Measurements from ENCODE around the gene GPRC5D. TPM values are rescaled to one million over a fixed set of nuclear protein-coding genes. Genes with fewer than 3 reads are reported as not detected.
A peak's percentile ranks its signal among the peaks of the same experiment; 100 is the strongest.

GPRC5D gene
- total RNA-seq, 1 donor from 2014 or later: not detected

GRCh38 chr12:12900786-12901157, 51.2 kb downstream of the GPRC5D start:
- H3K4me3 Mint-ChIP-seq: no peak overlapping the region
- H3K4me1 Mint-ChIP-seq (ENCODE audit: unreplicated experiment): no peaks in the 10 kb centered on the region
- DNase-seq (ENCODE audit: extremely low spot score, unreplicated experiment): no peak
- peaks cover 39% of the 10 kb centered on the region for H3K36me3 Mint-ChIP-seq
- peaks cover 20% of the 10 kb centered on the region for H3K27me3 Mint-ChIP-seq
- H3K9me3 Mint-ChIP-seq: no peaks in the 10 kb centered on the region
- H3K27ac Mint-ChIP-seq: peak overlapping the region; percentile 74
- TF ChIP-seq CTCF (conservative IDR thresholded peaks at IDR 0.05): no peak

- Mint-ChIP-seq H3K27ac (peak overlapping the region; percentile 61), H3K4me1 (ENCODE audit: unreplicated experiment) (no peaks in the 10 kb centered on the region)
- TF ChIP-seq CTCF (conservative IDR thresholded peaks at IDR 0.05): no peak
Measured at GRCh38 chr12:12899530-12900380, 52.2 kb downstream of the GPRC5D start.

DNA sequence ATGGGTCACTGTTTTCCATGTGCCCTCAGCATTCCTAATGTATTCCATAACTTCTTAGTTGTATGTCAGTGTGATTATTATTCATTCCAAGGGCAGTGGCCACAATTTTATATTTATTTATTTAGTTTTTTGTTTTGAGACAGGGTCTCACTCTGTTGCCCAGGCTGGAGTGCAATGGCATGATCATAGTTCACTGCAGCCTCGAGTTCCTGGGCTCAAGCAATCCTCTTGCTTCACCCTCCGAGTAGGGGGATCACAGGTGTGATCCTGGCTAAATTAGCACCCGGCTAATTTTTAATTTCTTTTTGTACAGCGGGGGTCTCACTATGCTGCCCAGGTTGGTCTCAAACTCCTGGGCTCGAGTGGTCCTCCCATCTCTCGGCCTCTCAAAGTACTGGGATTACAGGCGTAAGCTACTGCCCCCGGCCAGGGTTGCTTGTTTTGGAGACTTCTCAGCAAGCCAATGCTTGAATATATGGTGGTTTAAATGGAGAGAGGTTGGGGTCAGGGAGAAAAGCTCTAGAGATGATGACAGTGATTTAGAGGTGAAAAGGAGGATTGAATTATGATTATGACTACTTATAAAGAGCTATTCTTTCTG, 53.0 kb downstream of the GPRC5D start:
- no peaks in the 10 kb centered on the region for H3K4me1 Mint-ChIP-seq (ENCODE audit: unreplicated experiment)
- peaks cover 37% of the 10 kb centered on the region for H3K36me3 Mint-ChIP-seq
- TF ChIP-seq CTCF (conservative IDR thresholded peaks at IDR 0.05): no peak
- H3K27ac Mint-ChIP-seq: peak overlapping the region; percentile 61
- peak overlapping the region; percentile 28 for H3K4me3 Mint-ChIP-seq
- no peaks in the 10 kb centered on the region for H3K9me3 Mint-ChIP-seq
- peaks cover 16% of the 10 kb centered on the region for H3K27me3 Mint-ChIP-seq
- DNase-seq (ENCODE audit: extremely low spot score, unreplicated experiment): no peak

More at GRCh38 chr12:12899530-12900380, 52.2 kb downstream of the GPRC5D start:
- Mint-ChIP-seq H3K27me3 (peaks cover 20% of the 10 kb centered on the region), H3K36me3 (peaks cover 42% of the 10 kb centered on the region), H3K9me3 (no peaks in the 10 kb centered on the region), H3K4me3 (peak overlapping the region; percentile 28)
- DNase-seq (ENCODE audit: extremely low spot score, unreplicated experiment): no peak

DNA sequence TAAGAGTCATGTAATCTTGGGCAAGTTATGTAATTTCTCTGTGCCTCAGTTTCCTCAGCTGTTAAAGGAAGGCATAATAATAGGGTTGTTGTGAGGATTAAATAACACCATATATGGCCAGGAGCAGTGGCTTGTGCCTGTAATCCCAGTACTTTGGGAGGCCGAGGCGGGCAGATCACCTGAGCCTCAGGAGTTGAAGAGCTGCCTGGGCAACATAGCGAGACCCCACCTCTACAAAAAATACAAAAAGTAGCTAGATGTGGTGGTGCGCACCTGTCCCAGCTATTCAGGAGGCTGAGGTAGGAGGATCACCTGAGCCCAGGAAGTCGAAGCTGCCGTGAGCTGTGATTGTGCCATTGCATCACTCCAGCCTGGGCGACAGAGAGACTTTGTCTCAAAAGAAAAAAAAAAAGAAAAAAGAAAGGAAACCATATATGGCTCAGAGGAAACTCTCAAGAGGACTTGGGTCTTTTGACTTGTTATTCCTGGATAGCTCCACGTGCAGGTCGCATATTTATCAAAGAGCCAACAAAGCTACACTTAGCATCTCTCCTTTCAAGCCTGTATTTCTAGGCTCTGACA, 53.7 kb downstream of the GPRC5D start:
- H3K27me3 Mint-ChIP-seq: peaks cover 16% of the 10 kb centered on the region
- H3K4me1 Mint-ChIP-seq (ENCODE audit: unreplicated experiment): no peaks in the 10 kb centered on the region
- no peak for DNase-seq (ENCODE audit: extremely low spot score, unreplicated experiment)
- no peaks in the 10 kb centered on the region for H3K9me3 Mint-ChIP-seq
- H3K4me3 Mint-ChIP-seq: peak overlapping the region; percentile 39
- H3K27ac Mint-ChIP-seq: peak overlapping the region; percentile 55
- TF ChIP-seq CTCF (conservative IDR thresholded peaks at IDR 0.05): no peak
- H3K36me3 Mint-ChIP-seq: peaks cover 34% of the 10 kb centered on the region

GRCh38 chr12:12897302-12897701, 54.7 kb downstream of the GPRC5D start:
- no peak for DNase-seq (ENCODE audit: extremely low spot score, unreplicated experiment)
- peaks cover 42% of the 10 kb centered on the region for H3K36me3 Mint-ChIP-seq
- peak overlapping the region; percentile 58 for H3K4me3 Mint-ChIP-seq
- peaks cover 24% of the 10 kb centered on the region for H3K27me3 Mint-ChIP-seq
- H3K27ac Mint-ChIP-seq: peak overlapping the region; percentile 10
- TF ChIP-seq CTCF (conservative IDR thresholded peaks at IDR 0.05): no peak
- no peaks in the 10 kb centered on the region for H3K4me1 Mint-ChIP-seq (ENCODE audit: unreplicated experiment)
- H3K9me3 Mint-ChIP-seq: no peaks in the 10 kb centered on the region

All from type B pancreatic cell (in vitro differentiated cells).